Kidney epithelial cell (primary cell): ENCODE data around the gene GEMIN8. TPM values are rescaled to one million over a fixed set of nuclear protein-coding genes. Genes with fewer than 3 reads are reported as not detected.

ENCODE experiments used
- DNase-seq: peaks from one replicate; pipeline ENCODE4 v3.0.0-alpha.2; 2010; ENCODE audit warnings: low read depth
- H3K27me3 ChIP-seq: 2 replicates; pipeline ENCODE4 v1.6.0; 2011; ENCODE audit warnings: low read length; ENCODE audit not compliant: control insufficient read depth, insufficient read depth
- H3K36me3 ChIP-seq: 2 replicates; pipeline ENCODE4 v1.5.1; 2011; ENCODE audit warnings: low read length; ENCODE audit not compliant: control insufficient read depth, insufficient read depth
- H3K4me3 ChIP-seq: 2 replicates; pipeline ENCODE4 v1.5.1; 2011; ENCODE audit warnings: low read depth, mild to moderate bottlenecking, control low read depth, low read length
- CTCF ChIP-seq: IDR thresholded peaks from 2 replicates; pipeline ENCODE4 v1.5.1; 2011; ENCODE audit warnings: mild to moderate bottlenecking, moderate library complexity, low read length, control low read depth, inconsistent platforms; ENCODE audit not compliant: insufficient read depth, poor library complexity, severe bottlenecking
- total RNA-seq: library from RNA; depleted of rRNA; stranded (reverse); fragments of >200 nt; gene quantifications from 2 replicates; pipeline ENCODE4 v1.2.3, GENCODE V29; 2015

GEMIN8 gene
- total RNA-seq: 14.4 and 19.1 TPM in 2 replicates

- peak; percentile 44 for DNase-seq
- no peak for TF ChIP-seq CTCF
- Histone ChIP-seq H3K27me3 (no peaks in the 10 kb centered on the region), H3K4me3 (peak within 1 kb of the TSS; percentile 65), H3K36me3 (no peaks in the 10 kb centered on the region)
Measured at GRCh38 chrX:14029425-14030173, at the start of gene GEMIN8. GEMIN8 (minus strand) TSS chrX:14029892; CDS start chrX:14021478, 8,414 bp downstream.

- Histone ChIP-seq H3K27me3 (no peaks in the 10 kb centered on the region), H3K36me3 (no peaks in the 10 kb centered on the region), H3K4me3 (no peak overlapping the region)
- no peak for DNase-seq
- no peak for TF ChIP-seq CTCF
Measured at GRCh38 chrX:14076639-14077038, 46.9 kb upstream of the GEMIN8 start.

- Histone ChIP-seq H3K4me3 (no peak overlapping the region), H3K27me3 (no peaks in the 10 kb centered on the region), H3K36me3 (no peaks in the 10 kb centered on the region)
- no peak for TF ChIP-seq CTCF
- no peak for DNase-seq
Measured at GRCh38 chrX:14073556-14073955, 43.9 kb upstream of the GEMIN8 start.

GRCh38 chrX:14073071-14073470 lies 43.4 kb upstream of the GEMIN8 start:
- no peak for DNase-seq
- no peak for TF ChIP-seq CTCF
- Histone ChIP-seq H3K4me3 (no peak overlapping the region), H3K36me3 (no peaks in the 10 kb centered on the region), H3K27me3 (no peaks in the 10 kb centered on the region)

- DNase-seq: no peak
- Histone ChIP-seq H3K36me3 (no peaks in the 10 kb centered on the region), H3K27me3 (no peaks in the 10 kb centered on the region), H3K4me3 (no peak overlapping the region)
- no peak for TF ChIP-seq CTCF
Measured at GRCh38 chrX:14065800-14066199, 36.1 kb upstream of the GEMIN8 start.
